GM20431 (cell line): ENCODE data around the gene TMEM53.

Experiments
- in situ Hi-C: fragments of 300-500 bp; cut with MseI, MboI; formaldehyde crosslinking; loops from one replicate; pipeline ENCODE4 v1.15.0; 2020; ENCODE audit warnings: low sequenced_read_pairs; ENCODE audit not compliant: unreplicated experiment

TMEM53 gene

GRCh38 chr1:44634606-44635189 lies 39.6 kb downstream of the TMEM53 start:
- in situ Hi-C loops = no loop called here

- in situ Hi-C loops = no loop called here
Measured at GRCh38 chr1:44632598-44632997, 41.7 kb downstream of the TMEM53 start.

- in situ Hi-C loops = no loop called here
Measured at GRCh38 chr1:44631647-44632539, 42.4 kb downstream of the TMEM53 start.

GRCh38 chr1:44631333-44631646 lies 43.0 kb downstream of the TMEM53 start:
- in situ Hi-C loops = no loop called here

GRCh38 chr1:44630116-44630515 lies 44.2 kb downstream of the TMEM53 start:
- in situ Hi-C loops = no loop called here

GRCh38 chr1:44628962-44629756 lies 45.1 kb downstream of the TMEM53 start:
- in situ Hi-C loops = no loop called here

GRCh38 chr1:44625348-44625747 lies 48.9 kb downstream of the TMEM53 start:
- in situ Hi-C loops = no loop called here

GRCh38 chr1:44624268-44624901 lies 49.9 kb downstream of the TMEM53 start:
- in situ Hi-C loops = no loop called here

GRCh38 chr1:44621841-44622286 lies 52.4 kb downstream of the TMEM53 start:
- in situ Hi-C loops = no loop called here

- in situ Hi-C loops = no loop called here
Measured at GRCh38 chr1:44620072-44620471, 54.2 kb downstream of the TMEM53 start.

- in situ Hi-C loops = no loop called here
Measured at GRCh38 chr1:44619261-44619900, 54.9 kb downstream of the TMEM53 start.

- in situ Hi-C loops = no loop called here
Measured at GRCh38 chr1:44617703-44618029, 56.6 kb downstream of the TMEM53 start.

- in situ Hi-C loops = no loop called here
Measured at GRCh38 chr1:44616991-44617702, 57.1 kb downstream of the TMEM53 start.

GRCh38 chr1:44616284-44616990 lies 57.8 kb downstream of the TMEM53 start:
- in situ Hi-C loops = no loop called here

GRCh38 chr1:44613941-44614340 lies 60.3 kb downstream of the TMEM53 start:
- in situ Hi-C loops = no loop called here

- in situ Hi-C loops = no loop called here
Measured at GRCh38 chr1:44611866-44612265, 62.4 kb downstream of the TMEM53 start.

GRCh38 chr1:44611419-44611818 lies 62.9 kb downstream of the TMEM53 start:
- in situ Hi-C loops = no loop called here

- in situ Hi-C loops = no loop called here
Measured at GRCh38 chr1:44610527-44611148, 63.6 kb downstream of the TMEM53 start.
